Prostate gland (tissue), 2 donors: ENCODE results near the gene PIK3IP1. TPM values are rescaled to one million over a fixed set of nuclear protein-coding genes. Genes with fewer than 3 reads are reported as not detected.

Source experiments
- DNase-seq: peaks from one replicate; pipeline ENCODE4 v3.0.0-alpha.2; 2019; ENCODE audit warnings: low spot score
- H3K27ac ChIP-seq, 2 donors: fragments of 200-600 bp; sonication (generic); 2 replicates each; pipeline ENCODE4 v1.5.1; 2017 to 2019
- H3K27me3 ChIP-seq: fragments of 200-600 bp; sonication (generic); replicated peaks from 2 replicates; pipeline ENCODE4 v1.5.1; 2019; ENCODE audit not compliant: insufficient read depth
- H3K36me3 ChIP-seq, 2 donors: fragments of 200-600 bp; sonication (generic); 1 replicate in 1 of 2; 2 replicates in 1 of 2; pipeline versions ENCODE4 v1.5.1 to v1.8.1; 2017 to 2019
- H3K4me1 ChIP-seq: fragments of 200-600 bp; sonication (generic); replicated peaks from 2 replicates; pipeline ENCODE4 v1.5.1; 2019
- H3K4me3 ChIP-seq, 2 donors: fragments of 200-600 bp; sonication (generic); 2 replicates each; pipeline ENCODE4 v1.5.1; 2017 to 2019
- H3K9me3 ChIP-seq: fragments of 200-600 bp; sonication (generic); 2 replicates; pipeline ENCODE4 v1.5.1; 2017
- CTCF ChIP-seq, 4 experiments: fragments of 200-600 bp in 2 of 4; fragments of 450-650 bp in 2 of 4; sonication (generic) in 2 of 4; IDR thresholded peaks; 1 replicate in 3 of 4; 2 replicates in 1 of 4; pipeline ENCODE4 v1.5.1; 2016 to 2019; ENCODE audit warnings: antibody characterized with exemption in 4 of 4, mild to moderate bottlenecking in 2 of 4, moderate library complexity in 2 of 4
- POLR2A ChIP-seq: fragments of 450-650 bp; IDR thresholded peaks from one replicate; pipeline ENCODE4 v1.6.1; 2016; ENCODE audit warnings: antibody characterized with exemption, mild to moderate bottlenecking
- POLR2AphosphoS5 ChIP-seq: sonication (generic); formaldehyde crosslinking; IDR thresholded peaks from one replicate; pipeline ENCODE4 v1.6.1; 2017; ENCODE audit warnings: antibody characterized with exemption
- WGBS: methylation state at CpG from one replicate; pipeline ENCODE4 v1.1.5; 2018; 5-methylcytosine and 5-hydroxymethylcytosine counted together
- intact Hi-C: fragments of 100-400 bp; cut with DNase I; formaldehyde crosslinking; loops from one replicate; pipeline ENCODE4 v1.14.2; 2022
- total RNA-seq, 2 donors: library from RNA; depleted of rRNA; stranded (reverse); fragments of >200 nt; gene quantifications; one replicate each; pipeline ENCODE4 v1.1.0, GENCODE V29; 2016

Gene PIK3IP1
- total RNA-seq, 2 donors from 2014 or later, result 25.6 to 124 TPM

- intact Hi-C loops, result no loop called here
- no peak overlapping the region for H3K27ac ChIP-seq
- no peaks in the 10 kb centered on the region for H3K4me1 ChIP-seq
- no peak overlapping the region for H3K4me3 ChIP-seq
- DNase-seq, result no peak
- 97% methylated on average over 8 of the region's 8 CpGs for WGBS
- no peaks in the 10 kb centered on the region for H3K9me3 ChIP-seq
- H3K27me3 ChIP-seq, result no peaks in the 10 kb centered on the region
- TF ChIP-seq CTCF (IDR thresholded peaks at IDR 0.05), result no peak
- TF ChIP-seq POLR2AphosphoS5, result no peak
- no peak for TF ChIP-seq POLR2A
- H3K36me3 ChIP-seq, result no peaks in the 10 kb centered on the region
These were observed 39.7 kb upstream of the PIK3IP1 start for GRCh38 chr22:31332010-31332409.

- 42% methylated on average over 9 of the region's 9 CpGs for WGBS
- Histone ChIP-seq H3K27me3 (no peaks in the 10 kb centered on the region), H3K4me1 (no peaks in the 10 kb centered on the region), H3K36me3 (peaks cover 3 to 7% of the 10 kb centered on the region in 2 donors), H3K27ac (no peak overlapping the region), H3K4me3 (no peak overlapping the region), H3K9me3 (no peaks in the 10 kb centered on the region)
- no peak for DNase-seq
- TF ChIP-seq POLR2AphosphoS5 (no peak), POLR2A (no peak), CTCF (IDR thresholded peaks at IDR 0.05) (no peak)
- intact Hi-C loops, result no loop called here
These were observed 37.3 kb upstream of the PIK3IP1 start for GRCh38 chr22:31329453-31330215.

- Histone ChIP-seq H3K36me3 (peaks cover 3 to 7% of the 10 kb centered on the region in 2 donors), H3K27ac (no peak overlapping the region)
These were observed 36.7 kb upstream of the PIK3IP1 start for GRCh38 chr22:31329029-31329428.

GRCh38 chr22:31328544-31328960 is 36.3 kb upstream of the PIK3IP1 start:
- intact Hi-C loops, result no loop called here
- TF ChIP-seq POLR2AphosphoS5 (no peak), CTCF (IDR thresholded peaks at IDR 0.05) (no peak), POLR2A (no peak)
- H3K9me3 ChIP-seq, result no peaks in the 10 kb centered on the region
- WGBS, result 87% methylated on average over 13 of the region's 13 CpGs
- H3K27ac ChIP-seq, result no peak overlapping the region
- DNase-seq, result no peak
- H3K4me1 ChIP-seq, result no peaks in the 10 kb centered on the region
- H3K36me3 ChIP-seq, result peaks cover 3 to 7% of the 10 kb centered on the region in 2 donors
- H3K27me3 ChIP-seq, result no peaks in the 10 kb centered on the region
- H3K4me3 ChIP-seq, result no peak overlapping the region

More at GRCh38 chr22:31329029-31329428, 36.7 kb upstream of the PIK3IP1 start:
- H3K4me3 ChIP-seq, result no peak overlapping the region
- no peaks in the 10 kb centered on the region for H3K9me3 ChIP-seq
- no peaks in the 10 kb centered on the region for H3K4me1 ChIP-seq
- DNase-seq, result no peak
- intact Hi-C loops, result no loop called here
- WGBS, result 50% methylated on average over 4 of the region's 4 CpGs
- TF ChIP-seq POLR2A, result no peak
- no peak for TF ChIP-seq CTCF (IDR thresholded peaks at IDR 0.05)
- TF ChIP-seq POLR2AphosphoS5, result peak; percentile 36
- no peaks in the 10 kb centered on the region for H3K27me3 ChIP-seq
